ENCODE results near the gene EPN2.

DNA sequence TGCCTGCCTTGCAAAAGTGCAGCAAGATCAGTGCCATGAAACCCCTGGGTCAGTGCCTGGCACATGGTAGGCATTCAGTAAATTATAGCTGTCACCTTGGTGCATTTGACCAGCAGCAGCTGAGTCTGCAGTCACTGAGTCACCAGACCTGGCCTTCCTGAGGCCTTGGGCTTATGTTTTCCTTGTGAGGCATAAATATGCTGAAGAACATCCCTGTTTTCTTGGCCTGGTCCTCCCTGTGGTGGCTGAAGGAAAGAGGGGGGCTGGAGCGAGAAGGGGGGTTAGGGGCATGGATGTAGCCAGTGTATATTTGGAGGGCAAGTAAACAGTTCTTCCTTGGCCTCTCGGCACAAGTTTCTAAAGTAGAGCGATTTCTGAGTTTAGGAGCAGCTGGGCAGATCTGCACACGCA lies 26.5 kb downstream of the EPN2 start:
- TF ChIP-seq, protein P1, sequence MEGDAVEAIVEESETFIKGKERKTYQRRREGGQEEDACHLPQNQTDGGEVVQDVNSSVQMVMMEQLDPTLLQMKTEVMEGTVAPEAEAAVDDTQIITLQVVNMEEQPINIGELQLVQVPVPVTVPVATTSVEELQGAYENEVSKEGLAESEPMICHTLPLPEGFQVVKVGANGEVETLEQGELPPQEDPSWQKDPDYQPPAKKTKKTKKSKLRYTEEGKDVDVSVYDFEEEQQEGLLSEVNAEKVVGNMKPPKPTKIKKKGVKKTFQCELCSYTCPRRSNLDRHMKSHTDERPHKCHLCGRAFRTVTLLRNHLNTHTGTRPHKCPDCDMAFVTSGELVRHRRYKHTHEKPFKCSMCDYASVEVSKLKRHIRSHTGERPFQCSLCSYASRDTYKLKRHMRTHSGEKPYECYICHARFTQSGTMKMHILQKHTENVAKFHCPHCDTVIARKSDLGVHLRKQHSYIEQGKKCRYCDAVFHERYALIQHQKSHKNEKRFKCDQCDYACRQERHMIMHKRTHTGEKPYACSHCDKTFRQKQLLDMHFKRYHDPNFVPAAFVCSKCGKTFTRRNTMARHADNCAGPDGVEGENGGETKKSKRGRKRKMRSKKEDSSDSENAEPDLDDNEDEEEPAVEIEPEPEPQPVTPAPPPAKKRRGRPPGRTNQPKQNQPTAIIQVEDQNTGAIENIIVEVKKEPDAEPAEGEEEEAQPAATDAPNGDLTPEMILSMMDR (IDR thresholded peaks at IDR 0.05) = no peak
- TF ChIP-seq POLR2A (IDR thresholded peaks at IDR 0.05) = no peak

Measured in thyroid gland (tissue), 4 donors.